Stimulated activated CD4-positive, alpha-beta T cell treated with anti-CD3 and anti-CD28 coated beads, Interleukin-4, amount 100 ng/mL, for 48 hours (primary cell): Measurements from ENCODE around the gene TFPI.

Source experiments
- DNase-seq, 2 donors: peaks; one replicate each; pipeline ENCODE4 v3.0.0-alpha.2; 2020; ENCODE audit warnings: low read depth in 2 of 2

The TFPI gene

DNA sequence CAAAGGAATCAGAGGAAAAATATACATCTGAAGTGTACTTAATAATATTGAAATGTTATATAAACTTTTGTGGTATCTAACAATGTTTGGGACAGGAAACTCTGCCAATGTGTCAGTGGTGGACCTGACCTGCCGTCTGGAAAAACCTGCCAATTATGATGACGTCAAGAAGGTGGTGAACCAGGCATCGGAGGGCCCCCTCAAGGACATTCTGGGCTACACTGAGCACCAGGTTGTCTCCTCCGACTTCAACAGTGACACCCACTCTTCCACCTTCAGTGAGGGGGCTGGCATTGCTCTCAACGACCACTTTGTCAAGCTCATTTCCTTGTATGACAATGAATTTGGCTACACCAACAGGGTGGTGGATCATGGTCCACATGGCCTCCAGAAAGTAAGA is 138.8 kb downstream of the TFPI start:
- DNase-seq: no peak
